HCT116 (cell line): ENCODE data around the gene ERP27. TPM values are rescaled to one million over a fixed set of nuclear protein-coding genes. Genes with fewer than 3 reads are reported as not detected.

Experiments
- ATAC-seq: fragments of 200-7000 bp; cut with Tn5 transposase; 2 replicates; pipeline ENCODE4 v1.9.1; 2020; ENCODE audit warnings: mild to moderate bottlenecking, moderate library complexity
- BruUV-seq: library from RNA; stranded (reverse); fragments of 400-500 nt; replicated peaks from 2 replicates; lab custom pipeline; 2021; lab: Mats Ljungman, UMichigan
- CTCF ChIA-PET: fragments of 300-600 bp; sonication (Branson Sonifier 250); formaldehyde crosslinking; loops from one replicate; lab custom pipeline; 2021; ENCODE audit warnings: antibody characterized with exemption; lab: Charles Lee
- POLR2A ChIA-PET: fragments of 300-600, 350-600 bp; sonication (Branson Sonifier 250); formaldehyde crosslinking; loops from one replicate; lab custom pipeline; 2021; ENCODE audit warnings: antibody characterized with exemption; lab: Charles Lee
- RAD21 ChIA-PET, 2 experiments: fragments of 300-600 bp; sonication (Branson Sonifier 250); formaldehyde crosslinking; loops; one replicate each; lab custom pipeline; 2023; ENCODE audit warnings: low total read pairs in 2 of 2; ENCODE audit not compliant: uncharacterized antibody in 2 of 2, unreplicated experiment in 2 of 2, low non-redundant PET in 1 of 2; lab: Charles Lee
- DNase-seq: peaks from one replicate; pipeline ENCODE4 v3.0.0-alpha.2; 2010; ENCODE audit warnings: low read depth, low spot score
- H2AFZ ChIP-seq: fragments of 200-600 bp; shearing (Covaris generic), sonication (generic); 2 replicates; pipeline ENCODE4 v1.6.1; 2017; ENCODE audit warnings: low read depth, mixed run types, mixed read lengths, antibody characterized with exemption, low read length; ENCODE audit not compliant: poor library complexity, severe bottlenecking
- H3K27ac ChIP-seq: 2 replicates; pipeline ENCODE4 v1.5.1; 2012; ENCODE audit warnings: low read depth, low read length
- H3K27me3 ChIP-seq: fragments of 200-600 bp; sonication (generic); 2 replicates; pipeline ENCODE4 v1.6.1; 2016; ENCODE audit warnings: mixed run types, low read length, mixed read lengths; ENCODE audit not compliant: insufficient read depth
- H3K36me3 ChIP-seq, 2 experiments: fragments of 200-500 bp in 1 of 2; fragments of 200-600 bp in 1 of 2; sonication (Bioruptor generic) in 1 of 2; sonication (generic) in 1 of 2; 2 replicates each; pipeline versions ENCODE4 v1.5.1 to v1.6.1; 2014 to 2016; ENCODE audit warnings: low read length in 2 of 2, inconsistent platforms in 1 of 2, mixed read lengths in 1 of 2, mixed run types in 1 of 2; ENCODE audit not compliant: insufficient read depth in 2 of 2, control insufficient read depth in 1 of 2
- H3K4me1 ChIP-seq, 2 experiments: fragments of 200-600 bp in 1 of 2; sonication (generic) in 1 of 2; 2 replicates each; pipeline versions ENCODE4 v1.5.1 to v1.6.1; 2012 to 2017; ENCODE audit warnings: low read length in 2 of 2, inconsistent platforms in 1 of 2, mild to moderate bottlenecking in 1 of 2, mixed read lengths in 1 of 2, mixed run types in 1 of 2, moderate library complexity in 1 of 2; ENCODE audit not compliant: insufficient read depth in 2 of 2, control insufficient read depth in 1 of 2
- H3K4me2 ChIP-seq: fragments of 200-600 bp; sonication (generic); 2 replicates; pipeline ENCODE4 v1.6.1; 2017; ENCODE audit warnings: mixed run types, low read length, mixed read lengths
- H3K4me3 ChIP-seq, 2 experiments: fragments of 200-600 bp in 1 of 2; sonication (generic) in 1 of 2; replicated peaks in 1 of 2; 2 replicates each; pipeline ENCODE4 v1.5.1; 2011 to 2016; ENCODE audit warnings: low read length in 2 of 2, control low read depth in 1 of 2, low read depth in 1 of 2, mild to moderate bottlenecking in 1 of 2, mixed read lengths in 1 of 2, mixed run types in 1 of 2
- H3K79me2 ChIP-seq: fragments of 200-600 bp; sonication (generic); 2 replicates; pipeline ENCODE4 v1.6.1; 2017; ENCODE audit warnings: mild to moderate bottlenecking, mixed run types, low read length, moderate library complexity, mixed read lengths; ENCODE audit not compliant: insufficient read depth
- H3K9ac ChIP-seq: fragments of 200-600 bp; sonication (generic); 2 replicates; pipeline ENCODE4 v1.6.1; 2016; ENCODE audit warnings: low read length, mixed read lengths
- H3K9me2 ChIP-seq: fragments of 200-600 bp; sonication (generic), shearing (Covaris generic); 2 replicates; pipeline ENCODE4 v1.6.1; 2017; ENCODE audit warnings: mixed run types, mild to moderate bottlenecking, moderate library complexity; ENCODE audit not compliant: insufficient read depth
- H3K9me3 ChIP-seq, 2 experiments: fragments of 200-500 bp in 1 of 2; fragments of 200-600 bp in 1 of 2; sonication (Bioruptor generic) in 1 of 2; sonication (generic) in 1 of 2; 2 replicates each; pipeline ENCODE4 v1.6.1; 2014 to 2017; ENCODE audit warnings: low read length in 2 of 2, mixed read lengths in 2 of 2, inconsistent platforms in 1 of 2, low read depth in 1 of 2, mild to moderate bottlenecking in 1 of 2, mixed run types in 1 of 2, moderate library complexity in 1 of 2; ENCODE audit not compliant: control insufficient read depth in 1 of 2, insufficient read depth in 1 of 2
- H4K20me1 ChIP-seq: fragments of 200-600 bp; sonication (generic), shearing (Covaris generic); 2 replicates; pipeline ENCODE4 v1.6.1; 2017; ENCODE audit warnings: mixed run types, mild to moderate bottlenecking, moderate library complexity; ENCODE audit not compliant: insufficient read depth
- CEBPB ChIP-seq: IDR thresholded peaks from 2 replicates; pipeline ENCODE4 v1.6.1; 2012; ENCODE audit warnings: low read depth
- ZNF274 ChIP-seq: fragments of 200-500 bp; sonication (Bioruptor generic); IDR thresholded peaks from 2 replicates; pipeline ENCODE4 v1.6.1; 2014; ENCODE audit warnings: mild to moderate bottlenecking, low read depth, low read length, inconsistent platforms
- intact Hi-C: fragments of 100-400 bp; cut with micrococcal nuclease; formaldehyde crosslinking; loops from 2 replicates; pipeline ENCODE4 v1.10.0; 2022
- total RNA-seq: library from RNA; stranded (reverse); gene quantifications from one replicate; pipeline ENCODE4 v1.2.1, GENCODE V29; 2021; ENCODE audit not compliant: unreplicated experiment
- TF ChIP-seq, protein P1 (sequence below): IDR thresholded peaks from 2 replicates; pipeline ENCODE4 v1.6.1; 2012
- TF ChIP-seq, protein P2 (sequence below): IDR thresholded peaks from 2 replicates; pipeline ENCODE4 v1.6.1; 2012; ENCODE audit warnings: low read depth

Gene ERP27
- total RNA-seq, 1 experiment from 2014 or later = 0.39 TPM

DNA sequence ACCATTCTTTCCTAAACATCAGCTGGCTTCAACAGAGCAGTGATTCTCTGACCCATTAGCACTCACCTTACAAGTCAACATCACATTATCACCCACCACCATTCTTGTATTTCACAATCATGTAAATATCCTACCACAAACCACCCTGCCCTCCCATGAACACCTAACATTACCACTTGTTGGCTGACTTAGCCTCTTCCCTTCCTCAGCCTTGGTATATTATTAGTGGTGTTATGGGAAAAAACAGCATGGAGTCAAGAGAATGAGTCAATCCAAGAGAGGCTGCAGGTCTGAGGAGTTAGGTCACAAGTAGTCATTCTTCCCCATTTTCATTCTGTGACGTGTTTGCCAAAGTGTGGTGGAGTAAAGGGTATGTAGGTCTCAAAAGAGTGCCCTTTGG lies 30.4 kb downstream of the ERP27 start (continued):
- TF ChIP-seq, protein P1, sequence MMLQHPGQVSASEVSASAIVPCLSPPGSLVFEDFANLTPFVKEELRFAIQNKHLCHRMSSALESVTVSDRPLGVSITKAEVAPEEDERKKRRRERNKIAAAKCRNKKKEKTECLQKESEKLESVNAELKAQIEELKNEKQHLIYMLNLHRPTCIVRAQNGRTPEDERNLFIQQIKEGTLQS = no peak

DNA sequence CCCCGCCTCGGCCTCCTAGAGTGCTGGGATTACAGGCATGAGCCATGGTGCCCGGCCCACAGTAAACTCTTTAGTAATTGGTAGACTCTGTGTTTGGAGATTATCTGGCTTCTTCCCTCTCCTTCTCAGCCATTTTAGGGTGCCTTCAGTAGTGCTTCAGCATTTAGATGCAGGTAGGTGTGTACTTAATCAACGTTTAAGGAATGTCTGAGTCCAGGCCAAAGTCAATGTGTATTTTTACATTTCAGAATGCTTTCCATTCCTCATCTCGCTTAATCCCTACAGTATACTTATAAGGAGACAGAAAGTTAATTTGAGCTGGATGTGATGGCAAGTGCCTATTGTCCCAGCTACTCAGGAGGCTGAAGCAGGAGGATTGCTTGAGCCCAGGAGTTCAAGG lies 32.2 kb downstream of the ERP27 start:
- ATAC-seq (no peak), DNase-seq (no peak)
- no peak overlapping the region for H3K4me3 ChIP-seq
- no peak overlapping the region for H2AFZ ChIP-seq
- no TSS peak for BruUV-seq
- no peaks in the 10 kb centered on the region for H3K9me3 ChIP-seq
- no peaks in the 10 kb centered on the region for H3K79me2 ChIP-seq
- H3K36me3 ChIP-seq = no peaks in the 10 kb centered on the region
- ChIA-PET POLR2A (no interaction called here), RAD21 (no interaction called here), CTCF (no interaction called here)
- H4K20me1 ChIP-seq = no peaks in the 10 kb centered on the region
- no peak for TF ChIP-seq ZNF274
- TF ChIP-seq CEBPB = no peak
- TF ChIP-seq, protein P2, sequence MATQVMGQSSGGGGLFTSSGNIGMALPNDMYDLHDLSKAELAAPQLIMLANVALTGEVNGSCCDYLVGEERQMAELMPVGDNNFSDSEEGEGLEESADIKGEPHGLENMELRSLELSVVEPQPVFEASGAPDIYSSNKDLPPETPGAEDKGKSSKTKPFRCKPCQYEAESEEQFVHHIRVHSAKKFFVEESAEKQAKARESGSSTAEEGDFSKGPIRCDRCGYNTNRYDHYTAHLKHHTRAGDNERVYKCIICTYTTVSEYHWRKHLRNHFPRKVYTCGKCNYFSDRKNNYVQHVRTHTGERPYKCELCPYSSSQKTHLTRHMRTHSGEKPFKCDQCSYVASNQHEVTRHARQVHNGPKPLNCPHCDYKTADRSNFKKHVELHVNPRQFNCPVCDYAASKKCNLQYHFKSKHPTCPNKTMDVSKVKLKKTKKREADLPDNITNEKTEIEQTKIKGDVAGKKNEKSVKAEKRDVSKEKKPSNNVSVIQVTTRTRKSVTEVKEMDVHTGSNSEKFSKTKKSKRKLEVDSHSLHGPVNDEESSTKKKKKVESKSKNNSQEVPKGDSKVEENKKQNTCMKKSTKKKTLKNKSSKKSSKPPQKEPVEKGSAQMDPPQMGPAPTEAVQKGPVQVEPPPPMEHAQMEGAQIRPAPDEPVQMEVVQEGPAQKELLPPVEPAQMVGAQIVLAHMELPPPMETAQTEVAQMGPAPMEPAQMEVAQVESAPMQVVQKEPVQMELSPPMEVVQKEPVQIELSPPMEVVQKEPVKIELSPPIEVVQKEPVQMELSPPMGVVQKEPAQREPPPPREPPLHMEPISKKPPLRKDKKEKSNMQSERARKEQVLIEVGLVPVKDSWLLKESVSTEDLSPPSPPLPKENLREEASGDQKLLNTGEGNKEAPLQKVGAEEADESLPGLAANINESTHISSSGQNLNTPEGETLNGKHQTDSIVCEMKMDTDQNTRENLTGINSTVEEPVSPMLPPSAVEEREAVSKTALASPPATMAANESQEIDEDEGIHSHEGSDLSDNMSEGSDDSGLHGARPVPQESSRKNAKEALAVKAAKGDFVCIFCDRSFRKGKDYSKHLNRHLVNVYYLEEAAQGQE = no peak
- H3K27me3 ChIP-seq = no peaks in the 10 kb centered on the region
- no peak overlapping the region for H3K9ac ChIP-seq
- H3K4me1 ChIP-seq = peaks cover 0 to 18% of the 10 kb centered on the region in 2 experiments; a peak in 3 of 4 replicates
- no peaks in the 10 kb centered on the region for H3K9me2 ChIP-seq
- intact Hi-C loops = no loop called here
- no peak overlapping the region for H3K4me2 ChIP-seq
- H3K27ac ChIP-seq = no peak overlapping the region
